Activated CD4-positive, alpha-beta T cell treated with anti-CD3 and anti-CD28 coated beads for 36 hours (primary cell): ENCODE results near the gene AP2B1. TPM values are rescaled to one million over a fixed set of nuclear protein-coding genes. Genes with fewer than 3 reads are reported as not detected.

Experiments
- ATAC-seq: fragments of 200-7000 bp; cut with Tn5 transposase; one replicate; pipeline ENCODE4 v1.10.0; 2021; ENCODE audit warnings: mild to moderate bottlenecking, moderate library complexity
- CTCF ChIA-PET: fragments of 350-600 bp; sonication (Branson Sonifier 250); formaldehyde crosslinking; loops from one replicate; lab custom pipeline; 2021; ENCODE audit warnings: antibody characterized with exemption; lab: Charles Lee
- POLR2A ChIA-PET: fragments of 350-600 bp; sonication (Branson Sonifier 250); formaldehyde crosslinking; loops from one replicate; lab custom pipeline; 2021; ENCODE audit warnings: antibody characterized with exemption, inconsistent platforms; lab: Charles Lee
- DNase-seq: peaks from one replicate; pipeline ENCODE4 v3.0.0-alpha.2; 2020
- H3K27ac Mint-ChIP-seq: one replicate; pipeline ENCODE4 v1.8.0; 2021; ENCODE audit warnings: mixed read lengths
- H3K27me3 Mint-ChIP-seq: one replicate; pipeline ENCODE4 v1.8.0; 2021; ENCODE audit warnings: mixed read lengths
- H3K36me3 Mint-ChIP-seq: one replicate; pipeline ENCODE4 v1.8.0; 2021; ENCODE audit warnings: low read depth, mixed read lengths
- H3K4me1 Mint-ChIP-seq: one replicate; pipeline ENCODE4 v1.8.0; 2021; ENCODE audit warnings: mixed read lengths
- H3K4me3 Mint-ChIP-seq: one replicate; pipeline ENCODE4 v1.8.0; 2021; ENCODE audit warnings: mild to moderate bottlenecking, moderate library complexity, mixed read lengths
- H3K9me3 Mint-ChIP-seq: one replicate; pipeline ENCODE4 v1.8.0; 2021; ENCODE audit warnings: low read depth, mixed read lengths
- intact Hi-C, 2 experiments: fragments of 100-400 bp; cut with DNase I in 1 of 2; cut with micrococcal nuclease in 1 of 2; formaldehyde crosslinking; loops; one replicate each; pipeline versions ENCODE4 v1.14.2 to v1.15.1; 2022 to 2024; cut with DNase I, micrococcal nuclease
- total RNA-seq, 2 experiments: library from RNA; stranded (reverse); gene quantifications; one replicate each; pipeline ENCODE4 v1.2.3, GENCODE V29; 2021

AP2B1 gene
- total RNA-seq, 2 experiments from 2014 or later: 166 to 184 TPM

DNA sequence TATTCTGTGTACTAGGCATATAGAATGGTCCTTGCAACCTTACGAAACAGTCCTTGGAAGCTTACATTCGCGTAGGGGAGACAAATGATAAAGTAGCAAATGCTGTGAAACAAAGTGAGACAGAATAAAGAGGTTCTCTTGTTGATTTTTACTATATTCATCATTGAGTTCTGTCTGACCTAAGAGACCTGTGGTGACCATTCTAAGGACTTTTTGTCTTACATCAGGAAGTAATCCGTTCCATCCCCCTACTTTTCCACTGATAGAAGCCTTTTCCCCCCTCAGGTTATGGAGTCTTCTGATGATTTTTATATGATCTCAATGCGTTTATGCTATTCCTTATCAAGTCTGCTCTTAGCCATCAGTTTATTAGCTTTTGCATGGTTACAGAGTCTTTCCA, 77.6 kb downstream of the AP2B1 start:
- H3K4me1 Mint-ChIP-seq: no peaks in the 10 kb centered on the region
- H3K27me3 Mint-ChIP-seq: no peaks in the 10 kb centered on the region
- intact Hi-C loops: no loop called here
- H3K27ac Mint-ChIP-seq: no peak overlapping the region
- DNase-seq (no peak), ATAC-seq (no peak)
- CTCF ChIA-PET: interaction anchor here (0.8 to 1.0 kb wide), 2 partner anchors 21 to 25 kb away, joined by 3 read pairs; no protein-coding TSS in a partner anchor
- no peaks in the 10 kb centered on the region for H3K9me3 Mint-ChIP-seq
- POLR2A ChIA-PET: interaction anchor here (0.7 kb wide), 1 partner anchor 15 kb away, joined by 4 read pairs; no protein-coding TSS in a partner anchor
- H3K36me3 Mint-ChIP-seq: peaks cover 16% of the 10 kb centered on the region
- H3K4me3 Mint-ChIP-seq: no peak overlapping the region

DNA sequence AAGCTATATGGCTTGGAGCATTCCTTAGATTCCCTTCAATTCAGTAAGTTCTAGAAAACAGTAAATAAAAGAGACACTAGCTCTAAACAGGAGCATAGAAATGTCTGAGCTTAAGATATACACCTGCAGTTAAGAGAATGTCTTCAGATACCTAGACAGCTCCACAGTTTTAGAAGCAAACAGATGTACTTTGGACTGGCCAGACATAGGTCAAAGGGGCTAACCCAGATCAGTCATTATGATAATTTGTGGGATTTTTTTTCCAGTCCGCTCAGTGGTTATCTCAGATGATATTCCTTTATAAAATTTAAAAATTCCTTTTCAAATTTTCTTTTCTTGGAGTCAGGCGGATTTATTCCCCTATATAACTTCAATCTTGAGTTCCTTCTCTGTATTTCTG, 78.5 kb downstream of the AP2B1 start:
- ChIA-PET POLR2A (interaction anchor here (0.7 kb wide), 1 partner anchor 14 kb away, joined by 4 read pairs; no protein-coding TSS in a partner anchor), CTCF (interaction anchor here (0.6 to 1.9 kb wide), 3 partner anchors 52 to 110 kb away, joined by 3 to 4 read pairs (median 4); no protein-coding TSS in a partner anchor)
- H3K4me3 Mint-ChIP-seq: no peak overlapping the region

DNA sequence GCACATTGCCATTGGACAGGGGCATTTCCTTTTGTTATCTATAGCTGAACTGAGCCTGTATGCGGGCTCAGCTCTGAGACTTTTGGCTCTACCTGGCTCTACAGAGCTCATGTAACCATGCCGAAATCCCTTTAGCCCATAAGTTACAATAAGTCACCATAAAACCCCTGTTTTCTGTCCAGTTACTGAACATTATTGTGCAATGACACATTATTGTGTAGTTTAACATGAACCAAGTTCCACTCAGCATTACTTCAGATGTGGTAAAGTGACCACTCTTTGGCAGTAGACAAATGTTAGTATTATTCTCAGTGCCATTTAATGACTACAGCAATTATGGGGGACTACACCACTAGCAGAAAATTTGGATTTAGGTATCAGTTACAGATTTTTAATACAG, 78.9 kb downstream of the AP2B1 start:
- CTCF ChIA-PET: interaction anchor here (0.9 to 1.9 kb wide), 2 partner anchors 52 to 98 kb away, joined by 4 read pairs; no protein-coding TSS in a partner anchor
- H3K27ac Mint-ChIP-seq: no peak overlapping the region

More for the DNA sequence above, 78.5 kb downstream of the AP2B1 start:
- Mint-ChIP-seq H3K36me3 (peaks cover 14% of the 10 kb centered on the region), H3K9me3 (no peaks in the 10 kb centered on the region), H3K4me1 (no peaks in the 10 kb centered on the region), H3K27ac (no peak overlapping the region), H3K27me3 (no peaks in the 10 kb centered on the region)
- DNase-seq (no peak), ATAC-seq (no peak)
- intact Hi-C loops: no loop called here

GRCh38 chr17:35666967-35667532, 79.9 kb downstream of the AP2B1 start:
- ATAC-seq (no peak), DNase-seq (no peak)
- H3K36me3 Mint-ChIP-seq: peaks cover 19% of the 10 kb centered on the region
- no peaks in the 10 kb centered on the region for H3K27me3 Mint-ChIP-seq
- H3K4me1 Mint-ChIP-seq: no peaks in the 10 kb centered on the region
- H3K4me3 Mint-ChIP-seq: no peak overlapping the region
- POLR2A ChIA-PET: no interaction called here
- intact Hi-C loops: no loop called here
- no peak overlapping the region for H3K27ac Mint-ChIP-seq
- no peaks in the 10 kb centered on the region for H3K9me3 Mint-ChIP-seq
- CTCF ChIA-PET: interaction anchor here (0.7 to 1.9 kb wide), 3 partner anchors 12 to 53 kb away, joined by 3 to 7 read pairs (median 4); no protein-coding TSS in a partner anchor

More for the DNA sequence above, 78.9 kb downstream of the AP2B1 start:
- Mint-ChIP-seq H3K36me3 (peaks cover 16% of the 10 kb centered on the region), H3K4me1 (no peaks in the 10 kb centered on the region), H3K4me3 (no peak overlapping the region), H3K9me3 (no peaks in the 10 kb centered on the region), H3K27me3 (no peaks in the 10 kb centered on the region)
- intact Hi-C loops: no loop called here
- no peak for ATAC-seq
- POLR2A ChIA-PET: no interaction called here
- no peak for DNase-seq

DNA sequence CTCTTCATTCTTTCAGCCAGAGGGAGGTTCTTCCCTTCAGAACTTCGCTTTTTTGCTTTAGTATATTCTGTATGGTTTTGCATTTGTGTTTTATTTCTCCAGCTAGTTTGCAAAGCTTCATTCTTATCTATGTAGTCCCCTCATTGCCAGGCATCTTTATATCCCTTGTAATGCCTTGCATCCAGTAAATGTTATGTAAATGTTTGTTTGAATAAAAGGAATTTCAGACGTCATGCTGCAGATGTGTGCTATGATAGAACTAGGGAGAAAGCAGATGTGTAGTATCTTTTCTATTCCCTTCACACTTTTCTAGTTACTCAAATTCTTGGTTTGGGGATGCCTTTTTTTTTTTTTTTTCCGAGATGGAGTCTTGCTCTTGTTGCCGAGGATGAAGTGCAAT, 81.7 kb downstream of the AP2B1 start:
- no peaks in the 10 kb centered on the region for H3K9me3 Mint-ChIP-seq
- H3K4me3 Mint-ChIP-seq: no peak overlapping the region
- CTCF ChIA-PET: interaction anchor here (0.9 kb wide), 1 partner anchor 8 kb away, joined by 3 read pairs; no protein-coding TSS in a partner anchor
- H3K36me3 Mint-ChIP-seq: peaks cover 22% of the 10 kb centered on the region
- intact Hi-C loops: no loop called here
- ATAC-seq (no peak), DNase-seq (no peak)
- H3K4me1 Mint-ChIP-seq: no peaks in the 10 kb centered on the region
- POLR2A ChIA-PET: no interaction called here
- H3K27ac Mint-ChIP-seq: no peak overlapping the region
- no peaks in the 10 kb centered on the region for H3K27me3 Mint-ChIP-seq

DNA sequence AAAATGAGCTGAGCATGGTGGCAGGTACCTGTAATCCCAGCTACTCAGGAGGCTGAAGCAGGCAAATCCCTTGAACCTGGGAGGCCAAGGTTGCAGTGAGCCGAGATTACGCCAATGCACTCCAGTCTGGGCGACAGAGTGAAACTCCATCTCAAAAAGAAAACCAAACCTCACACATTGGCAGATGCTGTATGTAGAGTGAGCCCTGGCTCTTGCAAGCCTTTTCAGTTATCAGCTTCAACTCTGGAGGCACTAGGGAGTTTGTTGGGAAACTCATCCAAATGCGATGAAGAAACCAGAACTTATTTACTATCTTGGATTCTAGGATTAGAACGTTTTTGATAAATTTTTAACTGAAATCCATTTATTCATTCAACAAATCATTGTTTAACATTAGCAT, 87.4 kb downstream of the AP2B1 start:
- DNase-seq (no peak), ATAC-seq (no peak)
- POLR2A ChIA-PET: interaction anchor here (1.4 kb wide), 1 partner anchor 11 kb away, joined by 3 read pairs; no protein-coding TSS in a partner anchor
- Mint-ChIP-seq H3K36me3 (peaks cover 38% of the 10 kb centered on the region), H3K27ac (no peak overlapping the region), H3K4me3 (no peak overlapping the region), H3K4me1 (peaks cover 12% of the 10 kb centered on the region), H3K9me3 (no peaks in the 10 kb centered on the region), H3K27me3 (no peaks in the 10 kb centered on the region)
- intact Hi-C loops: no loop called here
- CTCF ChIA-PET: interaction anchor here (3.0 kb wide), 1 partner anchor 73 kb away, joined by 6 read pairs; no protein-coding TSS in a partner anchor

DNA sequence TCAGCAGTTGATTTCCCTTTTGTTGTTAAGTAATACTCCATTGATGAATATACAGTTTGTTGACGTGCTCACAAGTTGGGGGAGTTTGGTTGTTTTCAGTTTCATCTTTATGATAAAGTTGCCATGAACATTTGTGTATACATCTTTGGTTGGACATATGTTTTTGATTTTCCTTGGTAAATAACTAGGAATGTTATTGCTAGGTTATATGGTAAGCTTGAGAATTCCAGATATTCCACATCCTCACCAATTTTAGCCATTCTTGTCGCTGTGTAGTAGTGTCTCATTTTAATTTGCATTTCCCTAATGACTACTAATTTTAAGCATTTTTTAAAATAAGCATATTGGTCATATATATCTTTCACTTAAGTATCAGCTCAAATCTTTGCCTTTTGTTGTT, 89.3 kb downstream of the AP2B1 start:
- Mint-ChIP-seq H3K9me3 (no peaks in the 10 kb centered on the region), H3K27ac (no peak overlapping the region), H3K36me3 (peaks cover 43% of the 10 kb centered on the region), H3K4me3 (no peak overlapping the region), H3K4me1 (peaks cover 12% of the 10 kb centered on the region), H3K27me3 (no peaks in the 10 kb centered on the region)
- ATAC-seq (no peak), DNase-seq (no peak)
- CTCF ChIA-PET: interaction anchor here (0.6 kb wide), 1 partner anchor 71 kb away, joined by 3 read pairs; no protein-coding TSS in a partner anchor
- intact Hi-C loops: no loop called here
- POLR2A ChIA-PET: no interaction called here

GRCh38 chr17:35679007-35679682, 92.0 kb downstream of the AP2B1 start:
- no peak overlapping the region for H3K4me3 Mint-ChIP-seq
- ChIA-PET CTCF (interaction anchor here (0.6 to 1.6 kb wide), 6 partner anchors 12 to 76 kb away, joined by 3 to 6 read pairs (median 4); no protein-coding TSS in a partner anchor), POLR2A (interaction anchor here (0.6 kb wide), 1 partner anchor 14 kb away, joined by 4 read pairs; no protein-coding TSS in a partner anchor)
- H3K27ac Mint-ChIP-seq: peak overlapping the region; percentile 15
- H3K36me3 Mint-ChIP-seq: peaks cover 39% of the 10 kb centered on the region
- H3K27me3 Mint-ChIP-seq: no peaks in the 10 kb centered on the region
- no peaks in the 10 kb centered on the region for H3K9me3 Mint-ChIP-seq
- intact Hi-C loops: no loop called here
- DNase-seq (no peak), ATAC-seq (no peak)
- H3K4me1 Mint-ChIP-seq: peaks cover 12% of the 10 kb centered on the region

DNA sequence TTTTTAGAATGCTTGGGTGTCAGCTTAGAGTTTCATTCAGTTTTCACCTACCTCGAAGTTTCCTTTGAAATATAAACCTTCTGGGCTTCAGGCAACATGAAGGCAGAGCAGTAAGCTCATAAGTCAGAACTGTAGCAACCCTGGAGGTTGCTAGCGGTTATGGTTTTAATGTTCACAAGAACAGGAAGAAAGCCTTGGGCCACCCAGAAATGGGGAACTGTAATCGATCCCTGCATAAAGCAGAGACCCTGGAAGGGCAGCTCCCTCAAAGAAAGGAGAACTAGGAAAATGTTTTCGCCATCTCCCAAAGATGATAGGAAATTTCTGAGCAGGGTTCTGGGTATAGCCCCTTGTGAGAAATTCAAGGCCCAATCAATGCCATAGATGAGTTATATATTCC, 96.5 kb downstream of the AP2B1 start:
- peaks cover 8% of the 10 kb centered on the region for H3K4me1 Mint-ChIP-seq
- no peak overlapping the region for H3K27ac Mint-ChIP-seq
- POLR2A ChIA-PET: no interaction called here
- no peaks in the 10 kb centered on the region for H3K27me3 Mint-ChIP-seq
- DNase-seq (no peak), ATAC-seq (no peak)
- CTCF ChIA-PET: interaction anchor here (0.8 to 1.1 kb wide), 2 partner anchors 60 to 70 kb away, joined by 3 read pairs; no protein-coding TSS in a partner anchor
- peaks cover 42% of the 10 kb centered on the region for H3K36me3 Mint-ChIP-seq
- no peak overlapping the region for H3K4me3 Mint-ChIP-seq
- intact Hi-C loops: no loop called here
- H3K9me3 Mint-ChIP-seq: no peaks in the 10 kb centered on the region

GRCh38 chr17:35684055-35684802, 97.1 kb downstream of the AP2B1 start:
- CTCF ChIA-PET: no interaction called here
- H3K36me3 Mint-ChIP-seq: peaks cover 43% of the 10 kb centered on the region
- intact Hi-C loops: no loop called here
- POLR2A ChIA-PET: no interaction called here
- H3K4me3 Mint-ChIP-seq: no peak overlapping the region
- DNase-seq (no peak), ATAC-seq (no peak)
- no peaks in the 10 kb centered on the region for H3K27me3 Mint-ChIP-seq
- H3K4me1 Mint-ChIP-seq: peaks cover 3% of the 10 kb centered on the region
- no peak overlapping the region for H3K27ac Mint-ChIP-seq
- no peaks in the 10 kb centered on the region for H3K9me3 Mint-ChIP-seq
